ENCODE measurements around the gene CPNE6.

The CPNE6 gene

DNA sequence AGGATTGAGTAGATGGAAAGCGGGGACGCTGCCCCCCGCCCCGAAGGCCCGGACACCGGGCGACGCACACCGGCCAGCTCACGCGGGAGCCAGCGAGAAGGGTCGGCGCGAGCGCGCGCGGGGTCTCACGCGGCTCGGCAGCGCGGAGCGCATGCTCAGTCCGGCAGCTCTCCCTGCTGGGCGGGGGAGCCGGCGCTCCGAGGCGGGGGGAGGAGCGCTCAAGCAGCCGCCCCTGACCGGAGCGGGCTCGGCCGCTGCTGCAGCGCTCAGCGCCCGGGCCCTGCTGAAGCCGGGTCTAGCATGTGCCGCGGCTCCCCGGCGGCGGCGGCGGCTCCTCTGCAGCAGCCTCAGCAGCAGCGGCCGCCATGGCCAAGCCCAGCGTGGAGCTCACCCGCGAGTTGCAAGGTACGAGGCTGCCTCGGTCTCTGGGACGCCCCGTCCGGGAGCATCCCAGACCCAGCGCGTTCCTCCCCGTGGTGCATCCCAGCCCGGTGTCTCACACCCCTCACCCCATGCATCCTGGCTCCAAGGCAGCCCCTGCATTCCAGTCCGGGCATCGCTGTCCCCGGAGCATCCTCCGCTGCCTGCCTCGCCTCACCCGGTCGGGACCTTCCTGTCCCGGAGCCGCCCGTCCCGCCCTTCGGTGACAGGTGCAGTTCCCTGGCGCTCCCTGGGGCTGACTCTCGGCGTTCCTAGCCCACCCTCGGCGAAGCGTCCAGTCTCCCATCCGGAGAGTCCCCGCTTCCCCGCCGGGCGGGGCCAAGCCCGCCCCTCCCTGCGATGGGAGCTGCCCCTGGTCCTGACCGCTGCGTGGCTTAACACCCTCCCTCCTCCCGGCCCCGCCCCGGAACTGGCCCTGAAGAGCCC, 19.3 kb upstream of the CPNE6 start, which contains the start of gene CARMIL3:
Gene CARMIL3 (plus strand): TSS at position 221 of the 867 bp plus-strand sequence. CDS start 145 bp downstream, at position 366.
- peak within 1 kb of the TSS; percentile 56 for H3K4me3 ChIP-seq (ENCODE audit: low read length)
- no peak for TF ChIP-seq ZNF274 (IDR thresholded peaks at IDR 0.05; ENCODE audit: low read depth, low read length)

DNA sequence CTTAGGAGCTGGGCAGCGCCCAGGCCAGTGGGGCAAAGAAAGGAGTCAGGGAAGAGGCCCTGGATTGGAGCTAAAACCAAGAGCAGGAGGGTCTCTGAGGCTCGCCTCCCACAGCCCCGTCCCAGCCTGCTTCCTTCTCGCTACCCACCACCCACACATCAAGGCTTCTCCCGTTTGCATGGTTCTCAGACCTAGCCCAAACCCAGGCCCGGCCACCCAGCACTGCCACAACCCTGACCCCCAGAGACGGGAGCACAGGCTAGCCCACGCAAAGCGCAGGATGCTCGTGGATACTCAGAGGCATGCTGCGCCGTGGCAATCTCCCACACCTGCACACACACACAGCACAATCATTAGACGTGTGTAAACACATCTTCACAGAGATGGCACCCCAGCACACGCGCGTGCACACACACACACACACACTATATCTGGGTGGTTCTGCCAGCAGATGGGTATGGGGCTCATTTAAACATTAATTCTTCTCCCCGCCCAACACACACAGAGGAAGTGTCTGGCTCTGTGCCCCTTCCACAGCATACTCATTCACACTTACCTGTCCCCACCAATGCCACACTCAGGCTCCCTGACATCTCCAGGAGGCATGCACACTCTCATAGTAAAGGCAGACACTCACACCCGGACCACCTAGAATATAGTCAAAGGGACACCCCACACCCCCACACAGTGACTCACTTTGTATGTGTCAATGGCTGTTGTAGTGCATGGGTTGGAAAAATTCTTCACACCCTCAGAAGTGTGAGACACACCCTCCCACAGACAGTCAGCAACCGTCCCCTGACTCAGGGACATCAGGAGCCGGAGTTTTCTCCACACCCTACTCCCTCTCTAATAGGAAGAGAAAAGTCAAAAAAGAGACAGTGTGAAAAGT, 18.5 kb upstream of the CPNE6 start:
- H3K4me3 ChIP-seq (ENCODE audit: low read length), result peak overlapping the region; percentile 56; the same call in 1 of the 2 replicates
- TF ChIP-seq ZNF274 (IDR thresholded peaks at IDR 0.05; ENCODE audit: low read depth, low read length), result no peak

GRCh38 chr14:24053548-24054323, 17.6 kb upstream of the CPNE6 start:
- no peak overlapping the region for H3K4me3 ChIP-seq (ENCODE audit: low read length)
- TF ChIP-seq ZNF274 (IDR thresholded peaks at IDR 0.05; ENCODE audit: low read depth, low read length), result no peak

GRCh38 chr14:24054324-24054641, 17.1 kb upstream of the CPNE6 start:
- no peak for TF ChIP-seq ZNF274 (IDR thresholded peaks at IDR 0.05; ENCODE audit: low read depth, low read length)

GRCh38 chr14:24054646-24055045, 16.7 kb upstream of the CPNE6 start:
- TF ChIP-seq ZNF274 (IDR thresholded peaks at IDR 0.05; ENCODE audit: low read depth, low read length), result no peak
- H3K4me3 ChIP-seq (ENCODE audit: low read length), result no peak overlapping the region

More at GRCh38 chr14:24054324-24054641, 17.1 kb upstream of the CPNE6 start:
- no peak overlapping the region for H3K4me3 ChIP-seq (ENCODE audit: low read length)

GRCh38 chr14:24055971-24056799, 15.2 kb upstream of the CPNE6 start:
- no peak for TF ChIP-seq ZNF274 (IDR thresholded peaks at IDR 0.05; ENCODE audit: low read depth, low read length)
- H3K4me3 ChIP-seq (ENCODE audit: low read length), result no peak overlapping the region

GRCh38 chr14:24056800-24057184, 14.6 kb upstream of the CPNE6 start:
- no peak overlapping the region for H3K4me3 ChIP-seq (ENCODE audit: low read length)
- no peak for TF ChIP-seq ZNF274 (IDR thresholded peaks at IDR 0.05; ENCODE audit: low read depth, low read length)

DNA sequence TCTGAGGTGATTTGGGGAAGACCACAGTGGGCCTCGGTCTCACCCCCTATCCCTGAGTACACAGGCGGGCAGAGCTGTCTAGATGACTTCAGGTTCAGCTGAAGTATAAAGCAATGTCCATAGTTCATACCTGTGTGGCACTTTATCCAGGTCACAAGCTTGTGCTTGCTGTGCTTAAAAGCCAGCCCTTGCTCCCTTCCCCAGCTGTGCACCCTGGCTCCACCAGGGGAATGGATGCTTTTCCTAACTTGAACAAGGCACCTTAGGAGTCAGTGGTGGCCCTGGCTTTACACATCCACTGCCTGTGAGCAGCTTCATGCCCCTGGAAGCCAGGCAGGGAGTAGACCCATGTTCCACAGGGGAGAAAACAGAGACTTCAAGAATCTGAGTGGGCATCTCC, 14.1 kb upstream of the CPNE6 start:
- TF ChIP-seq ZNF274 (IDR thresholded peaks at IDR 0.05; ENCODE audit: low read depth, low read length), result no peak
- no peak overlapping the region for H3K4me3 ChIP-seq (ENCODE audit: low read length)

DNA sequence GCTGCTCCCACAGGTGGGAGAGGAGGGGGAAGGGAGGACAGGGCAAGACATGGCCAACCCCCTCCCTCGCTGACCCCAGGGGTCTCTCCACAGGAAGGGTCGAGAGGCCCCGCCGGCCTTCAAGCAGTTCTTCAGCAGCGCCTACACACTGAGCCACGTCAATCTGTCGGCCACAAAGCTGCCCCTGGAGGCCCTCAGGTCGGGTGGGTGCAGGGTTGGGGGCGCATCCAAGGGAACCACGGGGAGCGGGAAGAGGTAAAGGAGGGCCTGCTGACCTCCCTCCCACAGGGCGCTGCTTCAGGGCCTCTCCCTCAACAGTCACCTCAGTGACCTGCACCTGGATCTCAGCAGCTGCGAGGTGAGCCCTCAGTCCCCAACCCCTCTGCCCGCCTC, 13.5 kb upstream of the CPNE6 start:
- H3K4me3 ChIP-seq (ENCODE audit: low read length), result no peak overlapping the region
- no peak for TF ChIP-seq ZNF274 (IDR thresholded peaks at IDR 0.05; ENCODE audit: low read depth, low read length)

DNA sequence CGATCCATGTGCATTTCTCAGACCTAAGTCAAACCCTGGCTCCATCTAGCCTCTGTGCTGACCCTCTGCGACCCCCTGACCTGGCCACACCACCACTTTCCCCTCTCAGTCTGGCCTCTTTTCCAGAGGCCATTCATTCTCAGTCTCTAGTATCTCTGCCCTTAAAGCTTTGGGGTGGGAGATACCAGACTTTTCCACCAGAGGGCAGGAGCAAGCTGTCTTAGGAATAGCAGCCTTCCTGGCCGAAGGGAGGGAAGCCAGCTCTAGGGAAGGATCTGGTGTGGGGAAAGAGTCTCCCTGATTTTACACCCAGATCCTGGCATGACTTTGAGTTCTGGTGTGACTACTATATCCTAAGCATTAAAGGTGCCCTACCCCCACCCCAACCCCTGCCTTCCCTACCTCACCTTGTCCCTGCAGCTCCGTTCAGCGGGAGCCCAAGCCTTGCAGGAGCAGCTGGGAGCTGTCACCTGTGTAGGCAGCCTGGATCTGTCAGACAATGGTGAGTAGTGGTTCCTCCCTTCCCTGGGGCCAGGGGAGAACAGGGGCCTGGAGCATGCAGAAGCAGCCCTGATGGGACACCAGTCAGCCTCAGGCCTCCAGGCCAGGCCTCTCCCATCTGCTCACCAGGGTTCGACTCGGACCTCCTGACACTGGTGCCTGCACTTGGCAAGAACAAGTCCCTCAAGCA, 13.0 kb upstream of the CPNE6 start:
- no peak for TF ChIP-seq ZNF274 (IDR thresholded peaks at IDR 0.05; ENCODE audit: low read depth, low read length)
- H3K4me3 ChIP-seq (ENCODE audit: low read length), result no peak overlapping the region

- TF ChIP-seq ZNF274 (IDR thresholded peaks at IDR 0.05; ENCODE audit: low read depth, low read length), result no peak
- H3K4me3 ChIP-seq (ENCODE audit: low read length), result no peak overlapping the region
Observed at GRCh38 chr14:24058951-24059475, 12.3 kb upstream of the CPNE6 start.

DNA sequence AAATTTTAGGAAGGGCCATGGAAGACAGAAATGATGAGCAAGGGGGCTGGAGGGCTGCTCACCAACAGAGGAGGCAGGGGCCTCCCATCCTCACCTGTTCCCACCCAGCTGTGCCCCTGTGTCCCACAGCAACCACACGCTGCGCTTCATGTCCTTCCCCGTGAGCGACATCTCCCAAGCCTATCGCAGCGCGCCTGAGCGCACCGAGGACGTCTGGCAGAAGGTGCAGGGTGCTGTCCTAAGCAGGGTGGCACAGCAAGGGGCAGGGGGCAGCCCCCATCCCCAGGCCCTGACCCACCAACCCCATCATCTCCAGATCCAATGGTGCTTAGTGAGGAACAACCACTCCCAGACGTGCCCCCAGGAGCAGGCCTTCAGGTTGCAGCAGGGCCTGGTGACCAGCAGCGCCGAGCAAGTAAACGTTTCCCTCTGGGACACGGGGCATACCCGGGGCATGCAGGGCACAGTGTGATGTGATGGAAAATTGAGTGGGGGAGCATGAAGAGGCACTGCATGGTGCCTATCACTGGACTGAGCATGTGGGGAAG, 11.4 kb upstream of the CPNE6 start:
- H3K4me3 ChIP-seq (ENCODE audit: low read length), result no peak overlapping the region
- TF ChIP-seq ZNF274 (IDR thresholded peaks at IDR 0.05; ENCODE audit: low read depth, low read length), result no peak
